GM18519 (cell line): Measurements from ENCODE around the gene STOML1.

Source experiments
- ATAC-seq: cut with Tn5 transposase; IDR thresholded peaks from one replicate; pipeline ENCODE4 v1.9.1; 2021; ENCODE audit warnings: mild to moderate bottlenecking, moderate library complexity; ENCODE audit not compliant: unreplicated experiment, low FRiP score

The STOML1 gene

DNA sequence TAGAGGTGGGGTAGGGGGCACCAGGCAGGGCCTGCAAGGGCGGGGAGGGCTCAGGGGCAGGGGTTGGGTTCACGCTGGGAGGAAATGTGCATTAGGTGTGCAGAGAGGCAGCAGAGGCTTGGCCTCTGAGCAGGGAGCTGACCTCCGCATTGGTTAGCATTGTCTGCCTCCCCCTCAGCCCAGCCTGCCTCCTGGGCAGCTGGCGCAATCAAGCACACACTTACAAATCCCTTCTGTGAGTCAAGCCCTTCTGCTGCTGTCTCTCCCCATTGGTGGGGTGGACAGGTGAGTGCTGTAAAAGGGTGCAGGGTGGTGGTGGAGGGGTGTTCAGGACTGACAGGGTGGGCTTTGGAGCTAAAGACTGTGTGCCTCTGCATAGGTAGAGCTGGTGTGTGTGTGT is 56.5 kb downstream of the STOML1 start:
- ATAC-seq: no peak

DNA sequence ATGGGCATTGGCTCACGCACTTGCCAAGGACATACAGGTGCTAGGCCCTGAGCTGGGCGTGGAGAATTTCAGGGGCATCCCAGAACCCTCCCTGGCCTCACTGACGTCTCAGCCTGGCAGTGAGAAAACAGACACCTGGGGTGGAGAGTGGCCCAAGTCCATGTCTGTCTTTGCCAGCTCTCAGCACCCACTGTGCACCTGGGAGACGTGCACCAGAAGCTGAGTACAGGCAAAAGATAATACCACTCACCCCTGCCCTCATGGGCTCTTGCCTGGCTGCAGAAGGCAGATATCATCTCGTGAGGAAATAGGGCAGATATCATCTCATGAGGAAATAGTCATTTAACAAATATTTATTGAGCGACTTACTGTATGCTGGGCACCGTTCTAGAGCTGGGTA is 57.8 kb downstream of the STOML1 start:
- ATAC-seq: no peak

DNA sequence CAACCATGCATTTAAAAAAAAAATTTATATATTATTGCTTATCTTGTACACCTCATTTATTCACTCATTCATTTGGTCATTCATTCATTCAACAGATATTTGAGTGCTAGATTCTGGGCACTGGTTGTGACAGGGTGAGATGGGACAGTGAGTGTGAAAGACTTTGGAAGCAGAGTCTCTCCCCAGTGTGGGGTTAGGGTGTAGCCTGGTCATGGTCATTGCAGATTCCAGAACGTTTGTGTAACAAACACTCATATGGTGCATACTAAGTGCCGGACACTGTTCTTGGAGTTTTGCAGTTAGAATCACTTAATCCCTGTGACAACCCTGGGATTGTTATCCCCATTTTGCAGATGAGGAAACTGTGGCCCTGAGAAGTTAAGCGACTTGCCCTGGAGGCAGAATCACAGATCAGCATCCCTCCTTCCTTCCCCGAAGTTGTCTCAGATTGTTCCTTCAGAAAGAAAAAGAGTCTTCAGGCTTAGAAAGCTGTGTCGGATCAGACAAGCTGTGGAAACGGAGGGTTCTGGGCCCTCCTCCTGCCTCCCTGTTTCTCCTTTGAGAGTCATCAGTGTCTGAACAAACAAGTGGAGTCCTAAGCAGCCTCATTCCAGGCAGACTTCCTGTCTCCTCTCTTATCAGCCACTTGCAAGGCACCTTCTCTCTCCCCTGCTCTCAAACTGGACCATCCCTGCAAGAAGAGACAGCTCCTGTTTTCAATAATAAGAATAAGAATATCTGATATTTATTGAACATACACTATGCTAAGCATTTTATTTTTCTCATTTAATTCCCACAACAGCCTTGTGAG is 59.5 kb downstream of the STOML1 start:
- no peak for ATAC-seq

DNA sequence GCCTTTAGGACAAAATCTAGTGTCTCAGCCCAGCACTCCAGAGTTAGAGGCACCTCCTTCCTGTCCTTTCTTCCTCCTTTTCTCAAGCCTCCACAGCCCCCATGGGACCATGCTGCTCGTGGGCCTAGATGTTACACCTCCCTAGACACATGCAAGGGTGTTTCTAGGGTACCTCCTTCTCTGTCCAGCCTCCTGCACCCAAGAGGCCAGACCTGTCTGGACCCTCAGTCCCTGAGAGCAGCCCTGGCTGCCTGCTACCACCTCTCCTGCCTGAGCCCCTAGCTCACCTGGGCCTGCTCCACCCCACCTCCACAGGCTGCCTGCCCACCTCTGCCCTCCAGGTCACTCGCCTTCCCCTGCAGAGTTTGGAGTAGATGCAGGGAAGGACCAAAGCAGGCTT is 60.7 kb downstream of the STOML1 start:
- no peak for ATAC-seq

DNA sequence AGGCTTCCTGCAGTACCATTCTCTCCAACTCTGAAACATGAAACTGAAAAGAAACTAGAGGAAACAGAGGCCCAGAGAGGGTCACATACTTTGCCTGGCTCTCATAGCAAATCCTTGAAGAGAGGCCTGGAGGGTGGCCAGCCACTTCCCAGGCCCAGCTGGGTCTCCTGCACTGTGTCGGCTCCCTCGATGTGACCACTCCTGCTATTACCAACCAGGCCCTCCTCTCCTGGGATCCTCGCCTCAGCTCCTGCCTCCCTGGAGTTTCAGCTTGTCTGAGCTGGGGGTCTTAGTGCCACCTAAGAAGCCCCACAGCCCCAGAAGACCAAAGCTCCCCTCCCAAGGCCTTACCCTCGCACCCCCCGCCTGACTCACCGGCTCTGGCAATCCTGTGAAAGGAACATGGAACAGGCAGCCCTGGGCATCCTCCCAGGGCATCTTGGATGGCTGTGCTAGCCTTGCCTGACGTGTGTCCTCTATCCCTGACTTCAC is 61.3 kb downstream of the STOML1 start:
- no peak for ATAC-seq

DNA sequence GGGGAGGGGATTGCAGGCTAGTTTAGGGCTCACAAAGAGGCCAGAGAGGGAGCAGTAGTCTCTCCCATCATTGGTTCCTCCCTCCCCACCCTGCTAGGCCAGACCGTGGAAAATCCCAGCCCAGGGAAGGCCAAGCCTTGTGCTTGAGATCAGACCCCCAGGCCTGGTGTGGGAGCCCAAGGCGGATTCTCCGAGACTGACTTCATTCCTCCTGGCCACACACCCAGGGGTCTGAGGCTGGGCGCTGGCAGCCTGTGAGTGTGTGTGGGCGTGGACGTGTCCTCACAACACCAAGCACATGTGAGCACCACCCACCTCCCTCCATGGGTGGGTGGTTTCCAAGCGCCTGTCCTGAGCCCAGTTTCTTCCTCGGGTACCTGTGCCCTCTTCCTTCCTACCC is 61.7 kb downstream of the STOML1 start:
- ATAC-seq: no peak

DNA sequence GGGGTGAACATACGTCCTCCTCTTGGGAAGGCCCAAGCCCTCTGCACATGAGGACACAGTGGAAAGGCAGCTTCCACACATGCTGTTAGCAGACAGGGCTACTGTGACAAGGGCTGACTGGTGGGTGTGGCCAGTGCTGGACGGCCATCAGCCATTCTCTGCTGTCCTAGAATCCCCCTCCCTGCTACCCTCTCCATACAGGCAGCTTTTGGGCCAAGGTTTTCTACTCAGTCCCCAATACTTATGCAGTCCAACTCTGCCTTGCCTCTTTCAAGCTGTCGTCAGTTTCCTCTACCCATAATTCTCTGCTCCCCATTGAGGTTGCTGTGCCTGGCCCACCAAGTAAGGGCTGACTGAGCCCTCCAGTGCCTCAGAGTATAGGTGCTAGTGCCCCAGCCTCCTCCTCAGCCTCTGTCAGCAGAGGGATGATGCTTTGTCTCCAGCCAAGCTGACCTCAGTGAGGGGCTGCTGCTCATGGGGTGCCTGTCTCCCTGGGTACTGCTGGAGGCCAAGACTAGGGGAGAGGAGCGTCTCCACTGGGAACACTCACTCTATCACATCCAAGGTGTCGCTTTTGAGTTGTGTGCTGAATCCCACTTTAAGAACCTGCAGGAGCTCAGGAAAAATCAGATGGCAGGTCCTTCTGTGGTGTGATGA is 63.0 kb downstream of the STOML1 start:
- ATAC-seq: no peak
